Left lung (tissue), 10 donors: ENCODE measurements around the gene CACNA1F. TPM values are rescaled to one million over a fixed set of nuclear protein-coding genes. Genes with fewer than 3 reads are reported as not detected.

Experiments
- ATAC-seq: fragments of 200-7000 bp; cut with Tn5 transposase; one replicate; pipeline ENCODE4 v1.9.1; 2020; ENCODE audit warnings: moderate library complexity
- DNase-seq, 4 donors: peaks; one replicate each; pipeline ENCODE4 v3.0.0-alpha.2; 2013 to 2020
- H3K27ac ChIP-seq, 2 donors: fragments of 200-600 bp; sonication (generic) in 1 of 2; one replicate each; pipeline versions ENCODE4 v1.5.0 to v1.8.0; 2020 to 2021
- H3K27me3 ChIP-seq, 2 donors: fragments of 200-600 bp; sonication (generic) in 1 of 2; one replicate each; pipeline versions ENCODE4 v1.5.0 to v1.8.0; 2020 to 2021
- H3K36me3 ChIP-seq, 2 donors: fragments of 200-600 bp; sonication (generic) in 1 of 2; one replicate each; pipeline versions ENCODE4 v1.5.0 to v1.8.0; 2020 to 2021
- H3K4me1 ChIP-seq, 2 donors: fragments of 200-600 bp; one replicate each; pipeline ENCODE4 v1.8.0; 2021
- H3K4me3 ChIP-seq, 2 donors: fragments of 200-600 bp; sonication (generic) in 1 of 2; one replicate each; pipeline versions ENCODE4 v1.5.0 to v1.8.0; 2020 to 2021; ENCODE audit warnings: mild to moderate bottlenecking in 1 of 2
- H3K9me3 ChIP-seq, 2 donors: fragments of 200-600 bp; sonication (generic) in 1 of 2; one replicate each; pipeline versions ENCODE4 v1.5.0 to v1.8.0; 2020 to 2021
- intact Hi-C, 2 donors: fragments of 100-400 bp; cut with DNase I; formaldehyde crosslinking; loops; one replicate each; pipeline versions ENCODE4 v1.11.2 to v1.14.2; 2022
- polyA plus RNA-seq, 6 donors: library from polyadenylated mRNA; unstranded; fragments of 120-200 nt; gene quantifications; one replicate each; pipeline ENCODE4 v1.2.1, GENCODE V29; 2013; ENCODE audit not compliant: insufficient read length in 6 of 6
- total RNA-seq, 2 donors: library from RNA; stranded (reverse); fragmentation: NEBNext Ultra II Directional; extraction: Animal tissue kit (Norgen Biotek cat#: 25700); gene quantifications; one replicate each; pipeline ENCODE4 v1.2.1, GENCODE V29; 2021
- TF ChIP-seq, protein P1 (sequence below), 2 donors: fragments of 200-600 bp; sonication (generic) in 1 of 2; IDR thresholded peaks; one replicate each; pipeline versions ENCODE4 v1.5.0 to v1.8.0; 2021; ENCODE audit warnings: antibody characterized with exemption in 2 of 2
- donor health status: DM: no; HTN: yes; CAD: no.
- donor health status: DM: no; HTN: no; CAD: no.

The CACNA1F gene
- total and polyA plus RNA-seq, 8 donors = 0.20 to 0.73 (median 0.25) TPM

DNA sequence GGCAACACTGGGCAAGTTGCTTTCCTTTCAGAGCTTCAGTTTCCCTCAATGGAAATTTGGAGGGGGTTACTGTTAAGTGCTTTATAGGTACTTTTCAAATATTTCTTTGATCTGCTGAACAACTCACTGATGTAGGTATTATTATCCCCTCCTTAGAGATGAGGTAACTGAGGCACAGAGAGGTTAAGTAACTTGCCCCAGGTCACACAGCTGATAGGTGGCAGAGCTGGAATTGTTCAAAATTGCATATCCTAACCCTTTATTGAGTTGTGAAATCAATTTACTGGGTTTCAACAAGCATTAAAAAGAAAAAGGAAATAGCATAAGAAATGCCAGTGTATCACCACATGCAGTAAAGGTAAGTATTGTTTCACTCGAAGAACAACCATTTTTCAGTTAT is 43.1 kb upstream of the CACNA1F start:
- no peak for ATAC-seq
- Histone ChIP-seq H3K27ac (no peak overlapping the region), H3K27me3 (no peaks in the 10 kb centered on the region), H3K36me3 (no peaks in the 10 kb centered on the region), H3K4me3 (no peak overlapping the region), H3K4me1 (peaks cover 4 to 21% of the 10 kb centered on the region in 2 donors), H3K9me3 (no peaks in the 10 kb centered on the region)
- DNase-seq = no peak
- TF ChIP-seq, protein P1, sequence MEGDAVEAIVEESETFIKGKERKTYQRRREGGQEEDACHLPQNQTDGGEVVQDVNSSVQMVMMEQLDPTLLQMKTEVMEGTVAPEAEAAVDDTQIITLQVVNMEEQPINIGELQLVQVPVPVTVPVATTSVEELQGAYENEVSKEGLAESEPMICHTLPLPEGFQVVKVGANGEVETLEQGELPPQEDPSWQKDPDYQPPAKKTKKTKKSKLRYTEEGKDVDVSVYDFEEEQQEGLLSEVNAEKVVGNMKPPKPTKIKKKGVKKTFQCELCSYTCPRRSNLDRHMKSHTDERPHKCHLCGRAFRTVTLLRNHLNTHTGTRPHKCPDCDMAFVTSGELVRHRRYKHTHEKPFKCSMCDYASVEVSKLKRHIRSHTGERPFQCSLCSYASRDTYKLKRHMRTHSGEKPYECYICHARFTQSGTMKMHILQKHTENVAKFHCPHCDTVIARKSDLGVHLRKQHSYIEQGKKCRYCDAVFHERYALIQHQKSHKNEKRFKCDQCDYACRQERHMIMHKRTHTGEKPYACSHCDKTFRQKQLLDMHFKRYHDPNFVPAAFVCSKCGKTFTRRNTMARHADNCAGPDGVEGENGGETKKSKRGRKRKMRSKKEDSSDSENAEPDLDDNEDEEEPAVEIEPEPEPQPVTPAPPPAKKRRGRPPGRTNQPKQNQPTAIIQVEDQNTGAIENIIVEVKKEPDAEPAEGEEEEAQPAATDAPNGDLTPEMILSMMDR (IDR thresholded peaks at IDR 0.05) = no peak
- intact Hi-C loops = no loop called here

DNA sequence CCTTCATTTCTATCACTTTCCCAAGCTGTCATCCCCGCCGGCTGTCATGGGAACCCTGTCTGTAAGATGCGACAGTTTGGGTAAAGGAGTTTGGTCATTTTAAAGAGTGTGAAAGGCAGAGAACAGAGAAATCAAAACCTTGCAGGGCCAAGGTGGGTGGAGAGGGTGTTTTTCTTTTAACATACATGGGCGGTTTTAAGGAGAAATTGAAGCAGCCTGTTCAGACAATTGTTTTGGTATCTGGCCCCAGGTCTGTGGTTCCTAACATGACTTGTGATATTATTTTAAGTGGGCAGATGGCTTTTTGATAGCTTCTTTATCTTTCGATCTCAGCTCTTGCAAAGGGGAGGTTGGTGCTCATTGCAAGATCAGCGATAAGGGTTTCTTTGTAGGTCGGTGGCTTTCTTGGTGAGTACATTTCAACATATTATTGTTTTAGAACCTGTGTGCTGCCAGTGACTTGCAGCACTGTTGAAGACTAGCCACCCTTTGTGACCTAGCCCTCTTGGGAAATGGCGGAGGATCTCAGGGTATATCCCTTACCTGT is 40.1 kb upstream of the CACNA1F start:
- Histone ChIP-seq H3K4me3 (no peak overlapping the region), H3K27me3 (no peaks in the 10 kb centered on the region), H3K27ac (no peak overlapping the region), H3K36me3 (no peaks in the 10 kb centered on the region), H3K4me1 (peaks cover 7 to 29% of the 10 kb centered on the region in 2 donors), H3K9me3 (no peaks in the 10 kb centered on the region)
- TF ChIP-seq, protein P1 (IDR thresholded peaks at IDR 0.05) = no peak
- DNase-seq (no peak), ATAC-seq (no peak)
- intact Hi-C loops = no loop called here

DNA sequence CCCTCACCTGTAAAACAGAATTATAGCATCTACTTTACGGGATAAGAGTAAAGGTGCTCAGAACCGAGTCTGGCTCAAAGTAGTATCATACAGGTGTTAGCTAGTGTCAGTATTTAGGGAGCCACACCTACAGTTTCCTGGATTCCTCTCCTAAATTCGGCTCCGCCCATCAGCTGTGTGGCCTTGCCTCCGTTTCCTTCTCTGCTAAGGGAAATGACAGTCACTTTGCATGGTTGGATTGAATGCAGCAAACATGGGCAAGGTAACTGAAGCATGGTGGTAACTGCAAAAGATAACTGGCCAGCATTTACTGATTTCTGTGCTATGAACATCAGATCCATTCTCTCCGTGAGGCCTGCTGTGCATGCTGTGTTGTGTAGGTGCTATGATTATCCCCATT is 39.3 kb upstream of the CACNA1F start:
- H3K4me1 ChIP-seq = peaks cover 7 to 29% of the 10 kb centered on the region in 2 donors
- DNase-seq (no peak), ATAC-seq (no peak)
- H3K27me3 ChIP-seq = no peaks in the 10 kb centered on the region
- no peaks in the 10 kb centered on the region for H3K9me3 ChIP-seq
- no peak overlapping the region for H3K4me3 ChIP-seq
- intact Hi-C loops = no loop called here
- H3K27ac ChIP-seq = no peak overlapping the region
- no peaks in the 10 kb centered on the region for H3K36me3 ChIP-seq
- TF ChIP-seq, protein P1 (IDR thresholded peaks at IDR 0.05) = no peak

DNA sequence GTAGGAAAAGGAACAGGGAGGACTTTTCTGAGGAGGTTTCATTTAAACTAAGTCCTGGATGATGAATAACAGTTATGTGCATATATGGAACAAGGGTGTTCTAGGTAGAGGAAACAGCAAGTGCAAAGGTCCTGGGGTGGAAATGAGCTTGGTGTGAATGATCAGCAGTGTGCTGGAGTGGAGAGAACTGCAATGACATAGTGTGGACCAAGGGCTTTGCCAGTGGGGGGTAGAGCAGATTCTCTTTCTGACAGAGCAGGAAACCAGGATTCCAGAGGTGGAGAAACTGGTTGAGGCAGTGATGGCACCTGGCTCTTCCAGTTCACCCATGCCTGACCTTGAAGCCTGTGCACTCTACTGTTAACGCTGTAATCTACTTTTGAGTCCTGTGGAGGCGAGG is 38.2 kb upstream of the CACNA1F start:
- H3K27me3 ChIP-seq = no peaks in the 10 kb centered on the region
- DNase-seq = no peak
- no peaks in the 10 kb centered on the region for H3K9me3 ChIP-seq
- ATAC-seq = no peak
- H3K27ac ChIP-seq = no peak overlapping the region
- intact Hi-C loops = no loop called here
- H3K4me1 ChIP-seq = peaks cover 7 to 29% of the 10 kb centered on the region in 2 donors
- TF ChIP-seq, protein P1 (IDR thresholded peaks at IDR 0.05) = no peak
- no peak overlapping the region for H3K4me3 ChIP-seq
- H3K36me3 ChIP-seq = no peaks in the 10 kb centered on the region

DNA sequence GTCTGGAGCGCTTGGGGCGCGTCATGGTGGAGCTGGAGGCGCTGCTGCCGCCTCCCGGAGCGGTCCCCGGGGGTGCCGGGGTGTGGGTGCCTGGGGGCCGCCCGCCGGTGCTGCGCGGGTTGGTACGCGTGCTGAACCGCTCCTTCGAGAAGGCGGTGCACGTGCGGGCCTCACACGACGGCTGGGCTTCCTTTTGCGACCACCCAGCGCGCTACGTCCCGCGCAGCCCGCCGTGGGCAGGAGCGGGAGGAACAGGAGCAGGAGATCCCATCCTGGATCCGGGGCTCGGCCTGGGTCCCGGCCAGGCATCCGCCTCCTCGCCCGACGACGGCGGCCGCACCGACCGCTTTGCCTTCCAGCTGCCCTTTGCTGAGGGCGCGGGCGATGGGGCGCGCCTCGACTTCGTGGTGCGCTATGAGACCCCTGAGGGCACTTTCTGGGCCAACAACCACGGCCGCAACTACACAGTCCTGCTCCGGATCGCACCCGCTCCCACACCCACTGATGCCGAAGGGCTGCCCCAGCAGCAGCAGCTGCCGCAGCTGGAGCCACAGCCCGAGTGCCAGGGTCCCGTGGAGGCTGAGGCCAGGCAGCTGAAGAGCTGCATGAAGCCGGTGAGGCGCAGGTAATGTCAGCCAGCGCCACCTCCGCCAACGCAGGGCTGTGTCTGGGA is 37.2 kb upstream of the CACNA1F start:
- intact Hi-C loops = no loop called here
- ATAC-seq (no peak), DNase-seq (peak in 1 of 4 donors; percentile 77)
- H3K9me3 ChIP-seq = no peaks in the 10 kb centered on the region
- H3K27ac ChIP-seq = peak overlapping the region; percentile 85 to 92
- H3K36me3 ChIP-seq = no peaks in the 10 kb centered on the region
- peak overlapping the region; percentile 45 to 67 for H3K4me3 ChIP-seq
- H3K4me1 ChIP-seq = peaks cover 7 to 29% of the 10 kb centered on the region in 2 donors
- no peaks in the 10 kb centered on the region for H3K27me3 ChIP-seq
- TF ChIP-seq, protein P1 (IDR thresholded peaks at IDR 0.05) = no peak
